Fibroblast of mammary gland (primary cell): ENCODE measurements around the gene PLPPR2.
"Not testable (repeated sequence)": the region's sequence is repeated elsewhere in the genome, so short reads cannot be mapped to it uniquely, and the experiment has no call there.

Source experiments
- DNase-seq: peaks from one replicate; pipeline ENCODE4 v3.0.0-alpha.2; 2010; ENCODE audit warnings: low read depth
- H3K4me3 ChIP-seq: 2 replicates; pipeline ENCODE4 v1.5.1; 2011; ENCODE audit warnings: low read depth, mild to moderate bottlenecking, low read length, moderate library complexity; ENCODE audit not compliant: control insufficient read depth
- CTCF ChIP-seq: conservative IDR thresholded peaks from 2 replicates; pipeline ENCODE4 v1.5.1; 2011; ENCODE audit warnings: low read depth, low read length, inconsistent platforms; ENCODE audit not compliant: control insufficient read depth, insufficient read depth

Gene PLPPR2

GRCh38 chr19:11335449-11336146, 19.6 kb upstream of the PLPPR2 start:
- H3K4me3 ChIP-seq = no peak overlapping the region
- DNase-seq = no peak
- no peak for TF ChIP-seq CTCF

DNA sequence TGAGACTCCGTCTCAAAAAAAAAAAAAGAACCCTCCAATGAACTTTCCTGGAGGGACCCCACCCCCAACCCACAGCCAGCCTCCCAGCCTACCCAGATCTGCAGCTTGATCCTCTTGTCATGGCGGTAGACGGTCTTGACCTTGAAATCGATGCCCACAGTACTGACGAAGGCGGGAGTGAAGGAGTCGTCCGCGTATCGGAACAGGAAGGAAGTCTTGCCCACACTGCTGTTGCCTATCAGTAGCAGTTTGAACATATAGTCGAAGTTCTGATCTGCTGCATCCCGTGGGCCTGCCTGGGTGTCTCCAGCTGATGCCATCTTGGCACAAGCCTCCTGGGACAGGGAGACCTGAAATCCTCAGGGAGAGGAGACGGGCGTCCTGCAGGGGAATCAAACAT, 18.2 kb upstream of the PLPPR2 start:
- H3K4me3 ChIP-seq = no peak overlapping the region
- no peak for TF ChIP-seq CTCF
- DNase-seq = no peak

DNA sequence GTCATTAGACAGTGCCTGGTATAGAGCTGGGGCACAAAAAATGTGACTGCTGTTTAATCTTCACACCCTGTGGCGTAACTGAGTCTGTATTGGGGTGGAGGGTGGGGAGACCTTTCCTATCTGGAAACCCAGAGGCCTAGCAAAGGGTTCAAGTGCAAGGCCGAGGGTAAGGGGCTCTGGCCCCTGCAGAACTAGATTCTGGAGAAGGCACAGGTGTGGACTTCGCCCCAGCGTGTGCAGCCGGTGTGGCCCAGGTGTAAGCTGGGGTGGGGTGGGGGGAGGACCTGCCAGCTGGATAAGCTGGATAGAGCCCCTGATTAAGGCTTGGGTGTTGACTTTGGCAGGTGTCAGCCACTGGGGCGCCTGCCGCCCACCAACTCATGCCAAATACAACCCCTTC, 17.1 kb upstream of the PLPPR2 start:
- DNase-seq = no peak
- no peak overlapping the region for H3K4me3 ChIP-seq
- TF ChIP-seq CTCF = no peak

DNA sequence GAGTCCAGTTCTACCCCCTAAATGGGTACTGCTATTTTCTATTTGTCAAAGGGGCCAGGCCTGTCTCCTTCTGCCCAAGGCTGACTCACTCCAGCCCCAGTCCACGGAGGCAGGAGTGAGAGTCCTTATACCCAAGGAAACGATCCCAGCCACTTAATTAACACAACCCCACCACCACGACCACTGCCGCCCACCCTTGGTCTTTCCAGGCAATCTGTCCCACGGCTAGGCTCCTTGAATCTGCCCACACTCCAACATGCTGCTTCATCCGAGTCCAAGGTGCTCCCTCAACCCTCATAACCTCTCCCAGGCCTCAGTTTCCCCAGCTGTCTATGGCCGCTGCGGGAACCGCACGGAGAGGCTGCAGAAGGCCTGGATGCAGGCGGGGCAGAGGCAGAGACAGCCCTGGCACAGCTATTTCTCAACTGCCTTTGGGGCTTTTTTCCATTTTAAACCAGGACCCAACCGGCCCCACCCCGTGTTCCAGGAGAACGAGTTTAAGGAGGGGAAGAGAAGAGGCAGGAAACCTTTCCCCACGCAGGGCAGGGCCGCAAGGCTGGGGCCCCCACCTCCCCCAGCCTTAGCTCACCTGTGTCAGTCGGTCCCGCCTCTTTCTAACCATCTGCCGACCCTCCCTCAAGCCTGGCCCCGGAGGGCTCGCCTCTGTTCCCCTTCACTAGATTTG, 16.5 kb upstream of the PLPPR2 start:
- TF ChIP-seq CTCF = no peak
- peak overlapping the region; percentile 66 for H3K4me3 ChIP-seq
- DNase-seq = no peak

DNA sequence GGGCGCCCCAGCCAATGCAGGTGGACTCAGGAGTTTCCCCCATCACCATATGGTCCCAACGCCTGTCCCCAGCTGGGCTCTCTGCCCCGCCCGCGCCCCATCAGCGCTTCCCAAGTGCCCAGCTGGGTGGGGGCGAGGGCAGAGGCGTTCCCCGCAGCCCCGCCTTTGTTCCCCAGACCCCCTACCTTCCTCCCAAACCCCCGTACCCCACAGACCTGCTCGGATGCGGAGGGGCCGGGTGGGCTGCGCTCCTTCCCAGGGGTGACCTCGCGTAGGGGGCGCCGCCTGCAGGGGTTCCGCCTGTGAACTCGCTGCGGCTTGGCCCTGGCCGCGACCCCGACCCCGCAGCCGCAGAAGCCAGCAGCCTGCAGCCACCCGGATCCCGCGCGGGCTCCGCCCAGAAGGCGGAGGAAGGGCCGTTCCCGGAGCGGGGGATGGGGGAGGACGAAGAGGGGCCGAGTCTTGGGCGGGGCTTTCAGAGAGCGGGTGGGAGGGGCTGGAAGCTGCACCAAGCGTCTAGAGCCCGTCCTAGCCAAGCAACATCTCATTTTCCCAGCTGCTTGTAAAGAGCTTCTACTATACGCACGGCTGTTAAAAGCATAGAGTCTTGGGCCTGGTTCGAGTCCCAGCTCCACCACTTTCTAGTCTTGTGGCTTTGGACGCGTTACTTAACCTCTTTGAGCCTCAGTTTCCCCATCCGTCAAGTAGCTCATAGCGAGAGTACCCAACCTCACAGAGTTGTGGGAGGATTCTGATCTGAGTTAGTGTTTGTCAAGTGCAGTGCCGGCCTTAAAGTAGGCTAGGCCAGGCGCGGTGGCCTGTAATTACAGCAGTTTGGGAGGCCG, 15.8 kb upstream of the PLPPR2 start, which contains the start of gene RAB3D:
TSS of gene RAB3D (minus strand) at position 404 of the 845 bp plus-strand sequence. CDS start 2,258 bp downstream, outside the sequence.
- H3K4me3 ChIP-seq = peak within 1 kb of the TSS; percentile 66
- peak; percentile 81 for DNase-seq
- no peak for TF ChIP-seq CTCF

DNA sequence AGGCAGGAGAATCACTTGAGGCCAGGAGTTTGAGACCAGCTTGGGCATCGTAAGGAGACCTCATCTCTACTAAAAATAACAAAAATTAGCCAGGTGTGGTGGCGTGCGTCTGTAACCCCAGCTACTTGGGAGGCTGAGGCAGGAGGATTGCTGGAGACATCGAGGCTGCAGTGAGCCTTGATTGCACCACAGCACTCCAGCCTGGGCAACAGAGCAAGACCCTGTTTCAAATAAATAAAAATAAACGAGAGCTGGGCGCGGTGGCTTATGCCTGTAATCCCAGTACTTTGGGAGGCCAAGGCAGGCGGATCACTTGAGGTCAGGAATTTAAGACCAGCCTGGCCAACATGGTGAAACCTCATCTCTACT, 15.1 kb upstream of the PLPPR2 start:
- peak overlapping the region; percentile 66 for H3K4me3 ChIP-seq
- DNase-seq = not testable (repeated sequence)

GRCh38 chr19:11342429-11342828, 12.8 kb upstream of the PLPPR2 start:
- no peak overlapping the region for H3K4me3 ChIP-seq
- DNase-seq = no peak
- TF ChIP-seq CTCF = no peak
